Measurements from ENCODE around the gene TSPAN7. TPM values are rescaled to one million over a fixed set of nuclear protein-coding genes. Genes with fewer than 3 reads are reported as not detected.

TSPAN7 gene
- polyA plus RNA-seq, 4 donors: 37.6 to 67.3 (median 51.2) TPM

- DNase-seq (ENCODE audit: low read depth in 4 of 4, low spot score in 3 of 4): no peak
These were observed 114.5 kb downstream of the TSPAN7 start for GRCh38 chrX:38675856-38676255.

- DNase-seq (ENCODE audit: low read depth in 4 of 4, low spot score in 3 of 4): no peak
These were observed 116.8 kb downstream of the TSPAN7 start for GRCh38 chrX:38678183-38678582.

GRCh38 chrX:38678821-38679220 lies 117.5 kb downstream of the TSPAN7 start:
- DNase-seq (ENCODE audit: low read depth in 4 of 4, low spot score in 3 of 4): no peak

GRCh38 chrX:38679695-38680094 lies 118.4 kb downstream of the TSPAN7 start:
- DNase-seq (ENCODE audit: low read depth in 4 of 4, low spot score in 3 of 4): no peak

GRCh38 chrX:38682095-38682494 lies 120.8 kb downstream of the TSPAN7 start:
- no peak for DNase-seq (ENCODE audit: low read depth in 4 of 4, low spot score in 3 of 4)

- DNase-seq (ENCODE audit: low read depth in 4 of 4, low spot score in 3 of 4): no peak
These were observed 131.6 kb downstream of the TSPAN7 start for GRCh38 chrX:38692961-38693360.

- DNase-seq (ENCODE audit: low read depth in 4 of 4, low spot score in 3 of 4): no peak
These were observed 133.1 kb downstream of the TSPAN7 start for GRCh38 chrX:38694394-38694793.

- DNase-seq (ENCODE audit: low read depth in 4 of 4, low spot score in 3 of 4): no peak
These were observed 136.1 kb downstream of the TSPAN7 start for GRCh38 chrX:38697461-38697860.

- no peak for DNase-seq (ENCODE audit: low read depth in 4 of 4, low spot score in 3 of 4)
These were observed 137.8 kb downstream of the TSPAN7 start for GRCh38 chrX:38699121-38699520.

GRCh38 chrX:38699696-38700095 lies 138.4 kb downstream of the TSPAN7 start:
- no peak for DNase-seq (ENCODE audit: low read depth in 4 of 4, low spot score in 3 of 4)

- no peak for DNase-seq (ENCODE audit: low read depth in 4 of 4, low spot score in 3 of 4)
These were observed 139.7 kb downstream of the TSPAN7 start for GRCh38 chrX:38701073-38701472.

- no peak for DNase-seq (ENCODE audit: low read depth in 4 of 4, low spot score in 3 of 4)
These were observed 143.0 kb downstream of the TSPAN7 start for GRCh38 chrX:38704146-38704882.

GRCh38 chrX:38717871-38718270 lies 156.5 kb downstream of the TSPAN7 start:
- DNase-seq (ENCODE audit: low read depth in 4 of 4, low spot score in 3 of 4): no peak

GRCh38 chrX:38718311-38718710 lies 157.0 kb downstream of the TSPAN7 start:
- no peak for DNase-seq (ENCODE audit: low read depth in 4 of 4, low spot score in 3 of 4)

GRCh38 chrX:38726612-38727011 lies 165.3 kb downstream of the TSPAN7 start:
- DNase-seq (ENCODE audit: low read depth in 4 of 4, low spot score in 3 of 4): no peak

GRCh38 chrX:38727668-38728067 lies 166.3 kb downstream of the TSPAN7 start:
- no peak for DNase-seq (ENCODE audit: low read depth in 4 of 4, low spot score in 3 of 4)

GRCh38 chrX:38732866-38733265 lies 171.5 kb downstream of the TSPAN7 start:
- no peak for DNase-seq (ENCODE audit: low read depth in 4 of 4, low spot score in 3 of 4)

Other genes starting within 250 kb of the TSPAN7 start
- gene RPGR, start 234.0 kb upstream of the TSPAN7 start, polyA plus RNA-seq (ENCODE audit: insufficient read length in 4 of 4): 10 to 100 TPM in 3 of 4 donors, 1 to 10 TPM in 1; 8.1 to 18.5 (median 14.7) TPM
- under 1 TPM in 3 of 4 donors, not detected in 1; 0.10 to 0.50 (median 0.24) TPM for gene OTC, start 208.9 kb upstream of the TSPAN7 start, polyA plus RNA-seq (ENCODE audit: insufficient read length in 4 of 4)
- gene MID1IP1, start 239.9 kb downstream of the TSPAN7 start, polyA plus RNA-seq (ENCODE audit: insufficient read length in 4 of 4): 10 to 100 TPM; 15.7 to 37.0 (median 20.4) TPM

Data from left renal pelvis (tissue), 4 donors.